HG03520 (cell line): ENCODE data around the gene LTBP1.

ENCODE experiments used
- ATAC-seq: cut with Tn5 transposase; IDR thresholded peaks from one replicate; pipeline ENCODE4 v1.9.1; 2021; ENCODE audit warnings: mild to moderate bottlenecking, moderate library complexity; ENCODE audit not compliant: unreplicated experiment

The LTBP1 gene

DNA sequence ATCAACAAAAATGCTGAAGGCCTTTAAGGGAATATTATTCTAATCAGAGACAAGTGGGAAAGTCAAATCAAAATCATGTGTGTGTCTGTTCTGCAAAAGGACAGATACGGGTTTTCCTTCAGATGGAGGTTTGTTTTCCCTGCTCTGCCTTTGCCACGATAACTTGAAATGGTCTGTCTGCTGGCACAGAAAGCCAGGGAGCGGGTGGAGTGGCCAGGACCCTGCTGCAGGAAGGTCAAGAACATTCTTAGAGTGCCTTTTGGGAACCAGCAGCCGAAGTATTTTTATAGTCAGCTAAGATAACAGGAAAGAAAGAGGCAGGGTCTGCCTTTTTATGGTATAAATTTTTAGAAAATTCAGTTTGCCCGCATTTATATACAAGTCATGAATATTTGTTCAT lies 234.2 kb downstream of the LTBP1 start:
- no peak for ATAC-seq

DNA sequence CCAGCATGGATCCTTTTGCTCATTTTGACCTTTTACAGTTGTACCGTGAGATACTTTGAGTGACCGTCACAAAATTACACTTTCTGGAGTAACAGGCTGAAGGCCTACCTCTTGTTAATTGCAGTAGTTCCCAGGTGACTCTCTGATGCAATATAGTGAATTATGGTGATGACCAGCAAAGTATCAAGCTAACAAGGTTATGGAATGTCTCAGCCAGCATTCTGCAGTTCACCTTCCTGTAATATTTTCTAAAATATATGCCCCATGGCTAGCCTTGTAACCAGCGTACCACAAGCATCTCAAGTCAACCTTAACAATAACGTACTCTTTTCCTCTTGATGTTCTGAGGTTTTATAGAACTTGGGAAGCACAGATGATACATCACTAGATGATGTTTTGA lies 234.7 kb downstream of the LTBP1 start:
- no peak for ATAC-seq

DNA sequence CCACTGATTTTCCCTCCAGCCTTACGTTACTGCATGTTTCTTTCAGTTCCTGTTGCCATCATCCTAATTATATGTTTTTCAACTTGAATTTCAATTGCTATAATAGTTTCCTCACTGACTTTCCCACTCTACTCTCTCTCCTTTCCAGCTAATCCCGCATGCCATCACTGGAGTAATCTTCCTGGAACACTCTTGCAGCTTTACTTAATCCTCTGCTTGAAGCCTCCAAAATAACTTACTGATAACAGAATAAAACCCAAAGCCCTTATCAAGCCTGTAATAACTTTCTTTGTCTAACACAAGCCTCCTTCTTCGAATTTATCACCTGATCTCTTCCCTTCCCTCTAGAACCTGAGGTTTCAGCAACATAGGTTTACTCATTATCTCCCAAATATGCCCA lies 237.3 kb downstream of the LTBP1 start:
- ATAC-seq = no peak

DNA sequence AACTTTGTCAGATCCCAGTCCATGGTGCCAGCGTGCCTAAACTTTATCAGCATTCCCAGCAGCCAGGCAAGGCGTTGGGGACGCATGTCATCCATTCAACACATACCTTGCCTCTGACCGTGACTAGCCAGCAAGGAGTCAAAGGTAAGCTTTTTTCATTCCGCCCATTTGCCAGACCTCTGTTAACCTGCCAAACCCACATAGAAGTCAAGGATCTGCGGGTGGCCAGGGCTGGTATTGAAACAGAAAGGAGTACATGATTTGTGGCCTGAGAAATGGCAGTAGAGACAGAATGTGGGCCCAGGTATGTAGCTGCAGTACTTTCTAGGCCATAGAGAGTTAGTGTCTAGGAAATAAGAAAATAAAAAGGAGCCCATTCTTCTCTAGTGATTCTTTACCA lies 240.2 kb downstream of the LTBP1 start:
- no peak for ATAC-seq

DNA sequence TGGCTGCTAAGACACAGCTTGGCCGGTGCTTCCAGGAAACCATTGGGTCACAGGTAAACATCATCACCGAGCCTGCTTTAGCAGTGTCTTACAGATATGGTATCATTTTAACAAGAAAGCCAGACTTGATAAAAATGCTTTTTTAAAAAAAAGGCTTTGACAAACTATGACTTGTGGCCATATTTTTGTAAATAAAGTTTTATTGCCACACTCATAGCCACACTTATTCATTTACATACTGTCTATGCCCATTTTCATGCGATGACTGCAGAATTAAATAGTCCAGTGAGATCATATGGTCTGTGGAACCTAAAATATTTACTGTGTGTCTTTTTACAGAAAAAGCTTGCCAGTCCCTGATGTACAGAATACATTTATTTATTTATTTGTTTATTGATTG lies 242.0 kb downstream of the LTBP1 start:
- no peak for ATAC-seq

DNA sequence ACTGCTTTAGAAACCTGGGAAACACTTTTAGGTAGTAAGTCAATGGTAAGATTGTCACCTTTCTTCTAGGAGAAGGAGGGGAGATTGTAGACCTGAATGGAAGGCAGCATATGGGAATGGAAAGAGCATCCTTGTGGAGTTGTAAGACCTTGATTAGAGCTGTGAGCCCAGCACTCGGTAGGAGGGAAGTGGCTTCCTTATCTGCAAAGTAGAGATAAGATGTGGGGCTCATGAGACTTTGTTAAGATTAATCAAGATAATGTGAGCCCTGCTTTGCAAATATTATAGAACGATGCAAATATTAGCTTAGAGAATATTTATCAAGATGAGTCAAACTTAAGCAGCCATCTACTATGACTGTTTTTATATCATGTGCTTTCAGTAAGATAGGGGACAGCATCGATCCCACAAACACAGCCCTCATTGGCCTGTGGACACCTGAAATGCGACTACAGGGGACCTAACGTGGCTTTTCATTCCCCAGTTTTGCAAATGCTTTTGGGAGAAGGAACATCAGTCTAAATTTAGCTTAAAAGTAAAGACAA lies 243.7 kb downstream of the LTBP1 start:
- no peak for ATAC-seq

DNA sequence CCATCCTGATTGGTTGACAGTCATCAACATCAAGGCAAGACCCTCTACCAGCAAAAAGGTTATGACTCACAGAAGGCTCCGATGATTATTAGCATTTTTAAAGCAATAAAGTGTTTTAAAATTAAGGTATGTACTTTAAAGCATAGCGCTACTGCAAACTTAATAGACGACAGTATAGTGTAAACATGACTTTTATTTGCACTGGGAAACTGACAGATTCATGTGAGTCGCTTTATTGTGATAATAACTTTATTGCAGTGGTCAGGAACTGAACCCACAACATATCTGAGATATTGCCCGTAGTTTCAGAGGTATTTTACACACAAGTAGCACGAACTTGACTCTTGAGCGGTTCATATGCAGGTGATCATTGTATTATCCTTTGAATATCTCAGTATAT lies 249.1 kb downstream of the LTBP1 start:
- ATAC-seq = no peak

DNA sequence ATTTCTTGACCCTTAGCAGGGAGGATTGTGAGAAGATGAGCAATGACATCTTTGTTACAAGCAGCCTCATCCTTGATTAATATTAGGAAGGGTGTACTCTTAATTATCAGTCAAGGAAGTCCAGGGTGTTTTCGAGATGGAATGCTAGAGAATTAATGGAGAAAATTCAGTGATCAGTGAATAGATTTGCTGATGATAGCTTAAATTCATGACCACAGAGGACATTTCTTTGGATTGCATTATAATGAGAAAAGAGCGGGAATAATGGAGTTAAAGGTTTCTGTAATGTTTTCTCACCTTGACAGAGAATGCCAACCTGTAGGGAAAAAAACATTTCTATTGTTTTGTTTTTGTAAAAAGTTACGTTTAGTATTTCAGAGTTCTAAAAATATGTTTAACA lies 249.9 kb downstream of the LTBP1 start:
- ATAC-seq = no peak

DNA sequence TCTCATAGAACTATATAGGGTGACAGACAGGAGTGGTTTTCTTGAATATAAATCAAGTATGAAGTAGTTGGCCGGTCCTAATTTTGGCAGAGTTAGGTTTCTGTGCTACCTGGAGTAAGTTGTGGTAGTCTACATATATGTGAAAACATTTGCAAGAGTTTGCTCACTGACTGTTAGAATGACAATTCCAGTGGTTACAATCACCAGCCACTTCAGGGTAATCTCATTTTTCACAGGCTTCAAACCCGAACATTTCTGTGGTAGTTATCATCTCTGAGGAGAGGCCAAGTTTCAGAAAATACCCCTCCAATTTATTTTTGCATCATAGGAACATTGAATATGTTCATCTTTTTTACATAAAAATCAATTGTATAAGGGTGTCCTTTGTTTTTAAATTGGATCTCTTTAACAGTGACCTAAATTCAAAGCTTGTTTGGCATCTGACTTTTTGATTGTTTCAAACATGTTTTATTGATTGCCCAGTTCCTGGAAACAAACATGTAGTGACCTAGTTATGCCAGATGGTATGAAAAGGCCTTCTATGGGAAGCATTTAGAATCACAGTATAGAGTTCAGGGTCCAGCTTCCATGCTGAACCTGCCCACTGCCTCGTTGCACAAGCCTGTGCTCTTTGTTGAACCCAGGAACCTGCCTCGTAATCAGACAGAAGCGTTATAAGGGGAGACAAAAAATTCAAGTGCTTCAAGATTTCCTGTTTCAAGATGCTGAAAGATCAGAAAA lies 250.6 kb downstream of the LTBP1 start:
- no peak for ATAC-seq

DNA sequence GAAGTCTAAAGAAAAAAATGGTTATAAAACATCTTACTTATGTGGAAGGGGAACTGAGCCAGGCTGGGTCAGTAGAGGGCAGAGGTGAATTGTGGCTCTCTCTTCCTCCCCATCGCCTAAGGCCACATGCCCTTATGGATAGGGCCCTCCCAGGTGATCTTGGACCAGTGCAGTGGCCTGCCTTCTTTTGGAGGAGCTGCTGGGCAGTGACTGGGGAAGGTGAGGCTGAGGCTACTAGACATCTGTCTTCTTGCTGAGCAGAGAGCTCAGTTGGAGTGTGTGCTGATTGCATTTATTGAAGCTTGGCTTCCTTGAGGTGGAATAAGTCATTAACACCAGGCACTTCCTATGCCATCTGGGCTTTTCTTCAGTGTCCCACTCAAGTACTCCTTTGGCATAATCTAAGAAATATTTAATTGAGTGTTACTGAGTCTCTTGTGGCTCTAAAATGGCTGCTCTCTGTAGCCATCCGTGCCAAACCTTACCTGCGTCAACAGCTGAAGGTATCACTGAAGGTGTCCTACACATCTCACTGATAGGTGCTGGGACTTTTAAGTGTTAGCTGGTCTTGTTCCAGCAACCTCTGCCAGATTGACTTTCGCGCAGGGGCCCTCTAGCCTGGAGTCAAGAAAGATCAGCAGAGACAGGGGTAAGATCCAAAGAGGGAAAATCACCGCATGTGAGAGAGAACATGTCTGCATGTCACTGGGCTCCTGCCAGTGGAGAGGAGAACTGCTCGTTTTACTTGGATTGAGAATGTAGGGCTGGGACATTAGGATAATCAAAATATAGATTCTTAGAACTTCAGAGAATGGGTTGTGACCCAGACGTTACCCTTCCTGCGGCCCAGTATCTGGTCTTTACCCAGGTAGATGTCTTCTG lies 256.1 kb downstream of the LTBP1 start:
- ATAC-seq = no peak

DNA sequence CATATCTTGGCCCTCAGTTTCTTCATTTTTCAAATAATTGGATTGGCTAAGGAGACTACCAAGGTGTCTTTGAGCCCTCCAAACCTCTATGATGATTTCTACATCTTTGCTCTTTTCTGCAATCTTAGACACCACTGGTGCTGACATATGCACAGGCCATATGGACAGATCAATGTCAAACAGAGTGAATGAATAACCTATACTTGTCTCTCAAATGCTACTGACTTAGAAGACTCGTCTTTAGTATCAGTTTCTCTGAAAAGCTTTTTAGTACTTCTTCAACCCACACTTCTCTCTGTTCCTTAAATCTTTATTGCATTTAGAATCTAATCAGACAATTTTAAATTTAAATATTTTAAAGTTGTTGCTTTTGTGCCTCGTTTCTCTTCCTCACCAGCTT lies 258.2 kb downstream of the LTBP1 start:
- peak; percentile 46 for ATAC-seq

DNA sequence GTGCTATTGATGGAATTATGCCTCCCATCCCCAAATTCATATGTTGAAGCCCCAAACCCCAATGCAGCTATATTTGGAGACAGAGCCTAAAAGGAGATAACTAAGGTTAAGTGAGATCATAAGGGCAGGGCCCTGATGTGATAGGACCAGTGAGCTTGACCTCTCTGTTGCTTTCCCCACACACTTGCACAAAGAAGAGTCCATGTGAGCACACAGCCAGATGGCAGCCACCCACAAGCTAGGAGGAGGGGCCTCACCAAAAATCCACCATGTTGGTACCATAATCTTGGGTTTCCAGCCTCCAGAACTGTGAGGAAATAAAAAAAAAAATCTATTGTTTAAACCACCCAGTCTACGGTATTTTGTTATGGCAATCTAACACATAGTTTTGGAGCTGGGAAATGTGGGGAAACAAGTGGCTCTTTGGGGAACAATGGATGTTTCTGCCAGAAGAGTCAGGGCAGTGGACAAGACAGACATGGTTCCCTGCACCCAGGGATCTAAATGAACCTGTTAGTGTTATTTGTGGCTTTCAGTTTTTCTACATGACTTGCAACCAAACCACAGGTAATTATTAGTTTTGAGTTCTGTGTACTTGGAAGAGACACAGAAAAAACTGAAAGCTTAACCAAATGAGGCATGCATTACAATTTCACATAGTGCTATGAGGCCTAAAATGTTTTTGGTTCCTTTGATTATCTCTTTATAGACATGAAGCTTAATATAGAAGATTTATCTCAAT lies 259.1 kb downstream of the LTBP1 start:
- ATAC-seq = peak; percentile 90

DNA sequence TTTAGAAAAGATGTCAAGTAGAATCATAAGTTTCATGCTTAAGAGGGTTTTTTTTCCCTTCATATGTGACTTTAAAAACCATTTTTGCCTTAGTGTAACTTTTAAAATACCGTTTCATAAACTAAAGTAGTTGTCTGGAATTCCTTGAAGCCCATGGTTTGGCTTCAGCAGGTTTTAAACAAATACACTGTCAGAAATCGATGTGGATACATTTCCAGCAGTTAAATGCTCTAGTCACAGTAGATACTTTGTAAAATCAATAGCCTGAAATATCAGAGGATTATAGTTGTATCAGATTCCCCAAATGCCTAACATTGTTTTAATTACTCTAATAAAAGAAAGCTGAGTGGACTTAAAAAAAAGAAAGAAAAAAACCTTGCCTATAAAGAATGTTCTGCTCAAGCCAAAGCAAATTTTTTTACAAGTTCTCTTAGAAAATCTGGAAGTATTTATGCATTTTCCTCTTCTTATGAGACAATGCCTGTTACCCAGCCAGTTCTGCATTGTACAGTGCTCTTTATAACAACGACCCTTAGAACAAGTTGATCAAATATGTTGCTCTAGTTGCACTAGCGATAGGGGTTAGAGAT lies 260.5 kb downstream of the LTBP1 start:
- no peak for ATAC-seq

DNA sequence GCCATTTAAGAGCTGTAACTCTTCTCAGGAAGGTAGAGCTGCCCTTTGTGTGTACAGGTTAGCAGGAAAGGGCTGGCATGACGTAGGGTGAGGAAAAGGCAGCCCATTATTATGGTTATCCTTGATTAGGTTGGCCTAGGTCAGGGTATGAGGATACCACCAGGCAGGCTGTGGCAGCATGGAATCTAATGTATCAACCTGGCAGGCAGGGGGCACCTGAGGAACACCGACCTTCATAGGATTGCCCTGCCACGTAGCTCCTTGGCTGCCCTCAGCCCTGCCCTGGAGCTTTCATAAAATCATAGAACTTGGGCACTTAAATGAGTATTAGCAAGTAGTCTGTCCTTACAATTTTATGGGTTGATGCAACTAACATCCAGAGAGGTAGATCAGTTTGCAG lies 261.6 kb downstream of the LTBP1 start:
- no peak for ATAC-seq

DNA sequence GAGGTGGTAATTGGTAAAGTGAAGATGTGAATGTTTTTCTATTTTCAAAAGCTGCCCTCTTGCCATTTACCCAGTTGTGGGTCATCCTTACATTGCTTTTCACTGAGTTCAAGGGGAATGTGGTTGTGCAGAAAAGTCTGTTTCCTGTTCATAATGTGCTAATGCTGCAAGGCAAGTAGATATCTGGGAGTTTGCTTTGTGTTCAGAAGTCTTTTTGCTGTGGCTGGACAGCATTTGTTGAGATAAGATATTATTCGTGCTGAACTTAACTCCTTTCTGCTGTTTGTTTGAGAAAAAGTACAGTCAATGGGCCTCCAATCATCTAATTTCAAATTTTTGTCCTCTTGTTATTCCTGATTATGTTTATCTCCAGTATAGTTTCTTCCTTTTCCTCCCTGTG lies 263.2 kb downstream of the LTBP1 start:
- no peak for ATAC-seq

DNA sequence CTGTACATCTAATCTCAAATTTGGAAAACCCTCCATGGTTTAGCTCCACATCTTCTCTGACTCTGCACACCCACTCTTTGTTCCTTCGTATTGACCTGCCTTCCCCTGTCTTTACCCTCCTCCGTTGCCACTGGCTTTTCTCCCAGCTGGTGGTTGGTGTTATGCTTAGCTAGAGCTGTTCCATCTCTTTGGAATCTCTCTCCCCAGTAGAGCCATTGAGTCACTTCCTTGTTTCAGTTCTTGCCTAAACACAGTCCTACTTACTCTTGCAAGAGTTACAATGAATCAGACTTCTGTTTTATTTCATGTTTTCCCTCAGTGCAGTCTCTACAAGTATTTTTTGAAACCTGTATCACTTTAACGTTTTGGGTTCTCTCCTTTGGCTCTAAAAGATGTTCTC lies 263.9 kb downstream of the LTBP1 start:
- ATAC-seq = no peak

DNA sequence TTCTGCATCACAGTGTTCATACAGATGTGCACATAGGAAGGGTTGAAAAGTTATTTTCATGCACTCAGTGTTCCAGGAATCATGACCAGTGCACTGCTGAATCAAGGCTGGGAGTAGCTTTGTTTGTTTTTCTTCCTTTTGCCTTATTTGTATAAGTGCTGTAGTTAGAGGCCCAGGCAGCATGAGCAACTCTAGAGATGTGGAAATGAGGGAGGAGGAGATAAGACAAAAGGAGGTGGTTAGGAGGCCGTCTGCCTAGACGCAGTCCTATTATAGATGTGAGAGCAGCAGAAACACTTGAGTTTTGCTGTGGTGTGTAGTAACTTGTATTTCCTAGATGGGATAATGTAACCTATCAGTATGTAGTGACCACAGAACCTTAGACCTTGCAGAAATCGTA lies 265.4 kb downstream of the LTBP1 start:
- ATAC-seq = no peak

DNA sequence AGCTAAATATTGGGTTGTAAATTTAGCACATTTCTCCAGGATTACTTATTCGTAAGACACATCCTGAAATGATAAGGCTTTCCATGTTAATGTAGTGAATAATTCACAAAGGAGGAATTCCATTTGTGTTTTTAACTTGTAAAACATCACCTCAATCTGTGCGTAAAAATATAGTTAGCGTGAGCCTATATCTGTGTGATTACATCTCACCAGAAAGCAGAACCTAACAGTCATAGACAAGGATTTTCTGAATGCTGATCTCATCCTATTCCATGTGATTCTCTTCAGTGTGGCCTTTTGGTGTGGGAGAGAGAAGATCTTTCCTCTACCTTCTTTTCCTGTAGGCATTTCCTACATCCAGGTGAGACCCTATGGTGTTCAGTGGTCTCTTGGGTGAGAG lies 266.5 kb downstream of the LTBP1 start:
- no peak for ATAC-seq

DNA sequence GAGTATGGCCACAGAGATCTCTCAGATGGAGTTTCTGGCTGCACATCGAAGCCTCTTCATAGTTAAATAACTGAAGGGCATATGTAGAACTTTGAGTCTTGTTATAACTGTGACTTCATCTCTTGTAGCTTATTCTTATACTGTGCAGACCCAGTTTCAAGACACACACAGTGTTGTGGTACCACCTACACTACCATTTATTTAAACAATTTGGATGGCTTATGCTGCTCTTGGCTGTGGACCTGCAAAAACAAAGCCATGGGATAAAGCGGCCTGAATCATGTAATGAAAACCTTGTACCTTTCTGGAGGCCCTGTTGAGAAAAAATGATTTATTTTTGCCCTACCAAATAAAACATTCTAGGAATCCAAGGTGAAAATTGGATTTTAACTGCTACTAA lies 266.9 kb downstream of the LTBP1 start:
- ATAC-seq = no peak

DNA sequence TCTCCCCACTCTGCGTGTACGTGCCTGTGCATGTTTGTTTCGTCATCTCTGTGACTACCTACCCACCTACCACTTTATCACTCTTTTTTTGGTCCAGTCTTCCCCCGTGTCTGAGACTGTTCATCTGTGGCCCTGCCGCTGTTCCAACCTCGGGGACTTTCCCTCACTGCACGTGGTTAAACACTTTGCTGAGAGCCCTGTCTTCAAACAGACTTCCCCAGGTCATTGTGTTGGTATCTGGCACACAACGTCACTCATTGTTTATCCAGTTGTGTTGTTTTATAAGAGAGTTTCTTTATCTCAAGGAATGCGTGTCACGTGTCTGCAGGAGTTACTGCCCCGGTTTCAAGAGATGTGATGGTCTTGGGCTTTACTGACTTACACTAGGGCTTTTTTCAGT lies 267.7 kb downstream of the LTBP1 start:
- ATAC-seq = no peak

DNA sequence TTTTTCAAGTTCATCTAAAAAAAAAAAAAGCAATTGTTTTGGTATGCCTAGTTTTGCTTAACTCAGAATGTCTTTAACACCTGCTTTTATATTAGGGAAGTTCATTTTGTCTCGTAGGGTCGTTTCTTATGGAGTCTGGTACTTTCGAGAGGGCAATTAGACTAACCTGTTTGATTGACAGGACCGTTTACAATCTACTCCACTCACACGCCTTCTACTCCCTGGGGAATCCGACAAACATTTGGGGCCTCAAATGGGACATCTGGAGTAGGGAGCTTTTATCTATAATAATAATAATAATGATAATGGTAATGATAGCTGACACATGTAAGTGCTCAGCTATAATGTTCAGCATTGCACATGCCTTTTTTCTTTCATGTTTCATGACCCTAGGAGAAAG lies 268.1 kb downstream of the LTBP1 start:
- no peak for ATAC-seq
